ENCODE data around the gene PTPRG. TPM values are rescaled to one million over a fixed set of nuclear protein-coding genes. Genes with fewer than 3 reads are reported as not detected.

Gene PTPRG
- total and polyA plus RNA-seq, 7 donors, result 0.69 to 76.3 (median 62.7) TPM

GRCh38 chr3:61530355-61530754 is 31.0 kb upstream of the PTPRG start:
- intact Hi-C loops (cut with DNase I), result no loop called here
- Histone ChIP-seq H3K4me1 (no peaks in the 10 kb centered on the region), H3K9me3 (no peaks in the 10 kb centered on the region), H3K36me3 (no peaks in the 10 kb centered on the region), H3K27me3 (no peaks in the 10 kb centered on the region), H3K27ac (no peak overlapping the region), H3K4me3 (no peak overlapping the region)
- no peak for DNase-seq
- WGBS, 2 donors, result 6 to 23% methylated on average over 1 of the region's 1 CpG
- TF ChIP-seq EP300 (IDR thresholded peaks at IDR 0.05) (no peak), CTCF (IDR thresholded peaks at IDR 0.05) (no peak)

GRCh38 chr3:61531528-61531927 is 29.8 kb upstream of the PTPRG start:
- intact Hi-C loops (cut with DNase I), result no loop called here
- Histone ChIP-seq H3K27me3 (no peaks in the 10 kb centered on the region), H3K27ac (no peak overlapping the region), H3K9me3 (no peaks in the 10 kb centered on the region), H3K4me1 (no peaks in the 10 kb centered on the region), H3K36me3 (no peaks in the 10 kb centered on the region), H3K4me3 (no peak overlapping the region)
- TF ChIP-seq CTCF (IDR thresholded peaks at IDR 0.05) (no peak), POLR2A (IDR thresholded peaks at IDR 0.05) (no peak), EP300 (IDR thresholded peaks at IDR 0.05) (no peak), POLR2AphosphoS5 (IDR thresholded peaks at IDR 0.05) (no peak)
- WGBS, 2 donors, result 53 to 57% methylated on average over 2 of the region's 2 CpGs
- no peak for DNase-seq

GRCh38 chr3:61532739-61533500 is 28.5 kb upstream of the PTPRG start:
- no peak for DNase-seq
- Histone ChIP-seq H3K36me3 (no peaks in the 10 kb centered on the region), H3K4me3 (no peak overlapping the region), H3K27ac (no peak overlapping the region), H3K27me3 (no peaks in the 10 kb centered on the region), H3K4me1 (no peaks in the 10 kb centered on the region), H3K9me3 (no peaks in the 10 kb centered on the region)
- 91 to 92% methylated on average over 13 of the region's 13 CpGs for WGBS, 2 donors
- intact Hi-C loops (cut with DNase I), result no loop called here
- TF ChIP-seq EP300 (IDR thresholded peaks at IDR 0.05) (no peak), POLR2AphosphoS5 (IDR thresholded peaks at IDR 0.05) (no peak), POLR2A (IDR thresholded peaks at IDR 0.05) (no peak), CTCF (IDR thresholded peaks at IDR 0.05) (no peak)

- TF ChIP-seq POLR2AphosphoS5 (IDR thresholded peaks at IDR 0.05), result no peak
- TF ChIP-seq CTCF (IDR thresholded peaks at IDR 0.05), result no peak
- TF ChIP-seq EP300 (IDR thresholded peaks at IDR 0.05), result no peak
- TF ChIP-seq POLR2A (IDR thresholded peaks at IDR 0.05), result no peak
- no peaks in the 10 kb centered on the region for H3K27me3 ChIP-seq
- no peaks in the 10 kb centered on the region for H3K36me3 ChIP-seq
- H3K4me1 ChIP-seq, result no peaks in the 10 kb centered on the region
- no peak overlapping the region for H3K27ac ChIP-seq
- intact Hi-C loops (cut with DNase I), result no loop called here
- 96 to 97% methylated on average over 3 of the region's 3 CpGs for WGBS, 2 donors
- no peaks in the 10 kb centered on the region for H3K9me3 ChIP-seq
- no peak overlapping the region for H3K4me3 ChIP-seq
- DNase-seq, result no peak
These were observed 25.5 kb upstream of the PTPRG start for GRCh38 chr3:61535826-61536225.

GRCh38 chr3:61537366-61537765 is 24.0 kb upstream of the PTPRG start:
- no peak for TF ChIP-seq POLR2AphosphoS5 (IDR thresholded peaks at IDR 0.05)
- no peak for TF ChIP-seq CTCF (IDR thresholded peaks at IDR 0.05)
- TF ChIP-seq POLR2A (IDR thresholded peaks at IDR 0.05), result no peak
- no peak for TF ChIP-seq EP300 (IDR thresholded peaks at IDR 0.05)
- Histone ChIP-seq H3K4me3 (no peak overlapping the region), H3K27me3 (no peaks in the 10 kb centered on the region), H3K36me3 (no peaks in the 10 kb centered on the region), H3K9me3 (no peaks in the 10 kb centered on the region), H3K4me1 (no peaks in the 10 kb centered on the region), H3K27ac (no peak overlapping the region)
- 45 to 46% methylated on average over 6 of the region's 6 CpGs for WGBS, 2 donors
- intact Hi-C loops (cut with DNase I), result no loop called here
- no peak for DNase-seq
